HG02943 (cell line): ENCODE results near the gene AGPAT2.

Experiments used
- ATAC-seq: cut with Tn5 transposase; IDR thresholded peaks from one replicate; pipeline ENCODE4 v1.9.1; 2021; ENCODE audit warnings: mild to moderate bottlenecking, low read depth, moderate library complexity; ENCODE audit not compliant: unreplicated experiment

Gene AGPAT2

DNA sequence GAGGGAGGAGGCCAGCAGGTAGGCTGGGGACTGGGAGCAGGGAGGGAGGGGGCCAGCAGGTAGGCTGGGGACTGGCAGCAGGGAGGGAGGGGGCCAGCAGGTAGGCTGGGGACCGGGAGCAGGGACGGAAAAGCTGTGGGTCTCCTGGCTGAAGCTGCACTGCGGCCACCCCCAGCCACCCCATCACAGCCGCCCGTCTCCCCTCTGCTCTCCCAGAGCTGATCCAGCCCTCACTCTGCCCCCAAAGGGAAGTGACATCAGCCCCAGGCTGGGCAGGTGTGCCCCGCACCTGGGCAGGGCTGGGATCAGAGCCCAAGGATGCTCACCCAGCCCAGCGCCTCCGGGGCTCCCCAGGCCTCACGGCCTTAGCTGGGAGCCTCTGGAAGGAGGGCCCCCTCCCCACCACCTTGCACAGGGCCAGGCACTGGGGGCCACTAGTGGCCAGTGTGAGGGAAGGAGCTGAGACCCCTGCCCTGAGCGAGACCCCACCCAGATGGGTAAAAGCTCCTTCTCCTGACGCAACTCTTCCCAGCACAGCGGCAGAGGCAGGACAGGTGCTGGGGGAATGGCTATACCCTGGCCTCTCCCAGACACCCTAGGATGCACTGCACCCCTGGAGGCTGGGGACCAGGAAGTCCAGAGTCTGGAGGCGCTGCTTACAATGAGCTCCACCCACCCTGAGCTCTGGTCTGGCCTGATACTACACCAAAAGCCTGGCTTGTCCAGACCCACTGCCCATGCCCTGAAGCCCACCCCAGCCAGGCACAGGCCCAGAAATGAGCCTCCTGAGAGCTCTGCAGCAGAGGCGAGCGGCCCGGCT, 11.6 kb downstream of the AGPAT2 start:
- no peak for ATAC-seq

DNA sequence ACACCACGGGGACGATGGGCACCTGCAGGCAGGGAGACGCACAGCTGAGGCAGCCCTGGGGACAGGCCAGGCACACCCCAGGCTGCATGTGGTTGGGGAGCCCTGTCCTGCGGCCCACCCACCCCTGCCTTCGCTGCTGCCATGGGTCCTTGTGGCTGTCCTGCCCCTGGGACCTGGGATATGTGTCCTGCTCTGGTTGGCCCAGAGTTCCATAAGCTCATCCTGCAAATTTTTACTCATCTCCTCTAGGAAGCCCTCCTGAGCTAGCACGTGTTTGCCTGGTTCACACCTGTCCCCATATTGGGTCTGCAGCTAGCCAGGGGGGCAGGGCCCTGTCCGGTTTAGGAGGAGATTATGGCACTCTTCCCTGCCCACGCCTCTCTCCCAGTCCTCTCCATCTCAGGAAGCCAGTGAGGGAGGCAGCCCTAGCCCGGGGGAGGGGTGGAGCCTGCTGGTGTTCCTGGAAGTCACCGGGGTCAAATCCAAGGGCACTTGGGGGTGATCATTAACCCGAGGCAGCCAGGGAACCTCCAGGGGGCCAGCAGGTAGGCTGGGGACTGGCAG, 12.4 kb downstream of the AGPAT2 start:
- no peak for ATAC-seq

DNA sequence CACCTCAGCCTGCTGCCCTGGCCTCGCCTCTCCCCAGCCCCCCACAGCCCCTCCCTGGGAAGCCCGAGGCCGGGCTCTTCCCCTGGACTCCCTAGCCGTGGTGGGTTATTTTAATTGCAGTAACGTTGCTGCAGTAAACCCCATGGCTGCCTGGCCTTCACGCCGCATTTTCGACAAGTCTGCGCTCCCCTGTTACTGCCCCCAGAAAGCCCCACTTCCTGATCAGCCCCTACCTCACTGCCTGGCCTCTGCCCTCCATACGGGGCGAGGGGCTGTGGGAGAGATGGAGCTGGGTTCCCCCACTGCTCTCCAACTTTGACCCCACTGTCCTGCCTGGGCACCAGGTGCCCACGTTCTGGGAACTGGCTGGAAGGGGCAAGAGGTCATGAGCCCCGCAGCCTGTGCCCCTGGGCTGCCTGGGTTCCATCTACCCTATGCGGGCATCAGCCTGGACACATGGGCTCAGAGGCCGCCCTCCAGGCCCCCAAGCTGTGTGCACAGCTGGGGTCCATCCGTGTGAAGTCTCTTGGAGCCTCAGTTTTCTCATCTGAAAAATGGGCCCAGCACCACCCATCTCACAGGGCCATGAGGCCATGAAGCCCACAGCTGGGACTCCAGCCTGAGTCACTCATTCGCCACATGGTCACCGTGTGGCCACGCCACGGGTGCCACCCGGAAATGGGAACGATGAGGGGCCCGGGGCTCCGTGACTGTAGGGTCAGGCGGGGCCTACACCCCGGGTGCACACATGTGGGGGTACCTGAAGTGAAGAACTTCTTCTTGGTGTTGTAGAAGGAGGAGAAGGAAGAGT, 13.1 kb downstream of the AGPAT2 start:
- ATAC-seq, result no peak

GRCh38 chr9:136673088-136673974, 13.9 kb downstream of the AGPAT2 start:
- ATAC-seq, result no peak

DNA sequence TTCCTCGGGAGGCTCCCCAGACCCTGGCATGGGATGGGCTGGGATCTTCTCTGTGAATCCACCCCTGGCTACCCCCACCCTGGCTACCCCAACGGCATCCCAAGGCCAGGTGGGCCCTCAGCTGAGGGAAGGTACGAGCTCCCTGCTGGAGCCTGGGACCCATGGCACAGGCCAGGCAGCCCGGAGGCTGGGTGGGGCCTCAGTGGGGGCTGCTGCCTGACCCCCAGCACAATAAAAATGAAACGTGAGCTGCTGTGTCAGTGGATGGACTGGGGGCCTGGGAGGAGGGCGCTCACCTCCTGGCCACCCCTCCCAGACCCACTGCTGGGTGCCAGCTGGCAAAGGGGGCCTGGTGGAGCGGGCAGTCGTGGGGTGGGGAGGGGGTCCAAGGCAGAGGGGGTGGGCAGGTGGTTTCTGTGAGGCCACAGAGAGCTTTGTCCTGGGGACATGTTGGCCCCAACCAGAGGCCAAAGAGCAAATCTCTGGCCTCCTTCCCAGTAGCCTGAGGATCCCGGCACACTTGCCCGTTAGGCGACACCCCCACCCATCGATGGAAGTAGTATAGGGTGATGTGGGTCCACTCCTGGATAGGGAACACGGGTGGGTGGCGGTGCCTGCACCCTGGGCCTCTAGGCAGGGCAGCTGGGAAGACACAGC, 14.7 kb downstream of the AGPAT2 start:
- no peak for ATAC-seq

GRCh38 chr9:136671646-136672430, 15.4 kb downstream of the AGPAT2 start:
- no peak for ATAC-seq

DNA sequence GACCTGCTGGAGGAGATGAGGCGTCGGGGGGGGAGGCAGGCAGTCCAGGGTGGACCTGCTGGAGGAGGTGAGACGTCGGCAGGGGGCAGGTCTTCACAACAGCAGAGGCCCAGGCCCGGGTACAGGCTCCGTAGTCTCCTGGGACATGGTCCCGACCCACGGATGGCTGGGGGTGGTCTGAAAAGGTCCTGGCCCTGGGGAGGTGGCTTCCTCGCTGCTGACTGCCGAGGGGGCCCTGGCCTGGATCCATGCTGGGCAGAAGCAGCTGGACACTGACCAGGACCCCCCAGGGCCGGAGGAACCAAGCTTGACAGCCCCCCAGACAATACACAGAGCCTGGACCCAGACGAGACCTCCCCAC, 16.0 kb downstream of the AGPAT2 start:
- ATAC-seq, result no peak

DNA sequence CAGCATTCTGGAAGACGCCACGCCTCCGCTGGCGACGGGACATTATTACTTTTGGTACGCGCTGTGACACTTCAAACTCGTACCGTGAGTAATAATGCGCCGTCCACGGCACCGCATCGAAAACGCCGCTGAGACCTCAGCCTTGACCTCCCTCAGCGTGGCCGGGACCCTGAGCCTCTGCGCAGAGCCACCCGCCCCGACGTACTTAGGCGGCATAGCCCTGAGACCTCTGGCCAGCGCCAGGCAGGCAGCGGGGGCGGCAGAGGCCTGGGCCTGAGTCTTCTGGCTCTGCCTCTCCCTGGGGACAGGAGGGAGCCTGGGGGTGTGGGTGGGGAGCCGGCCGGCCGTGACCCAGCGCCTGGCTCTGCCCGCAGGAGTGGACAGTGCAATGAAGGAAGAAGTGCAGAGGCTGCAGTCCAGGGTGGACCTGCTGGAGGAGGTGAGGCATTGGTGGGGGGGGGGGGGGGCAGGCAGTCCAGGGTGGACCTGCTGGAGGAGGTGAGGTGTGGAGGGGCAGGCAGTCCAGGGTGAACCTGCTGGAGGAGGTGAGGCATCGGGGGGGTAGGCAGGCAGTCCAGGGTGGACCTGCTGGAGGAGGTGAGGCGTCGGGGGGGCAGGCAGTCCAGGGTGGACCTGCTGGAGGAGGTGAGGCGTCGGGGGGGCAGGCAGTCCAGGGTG, 16.5 kb downstream of the AGPAT2 start:
- ATAC-seq, result no peak

DNA sequence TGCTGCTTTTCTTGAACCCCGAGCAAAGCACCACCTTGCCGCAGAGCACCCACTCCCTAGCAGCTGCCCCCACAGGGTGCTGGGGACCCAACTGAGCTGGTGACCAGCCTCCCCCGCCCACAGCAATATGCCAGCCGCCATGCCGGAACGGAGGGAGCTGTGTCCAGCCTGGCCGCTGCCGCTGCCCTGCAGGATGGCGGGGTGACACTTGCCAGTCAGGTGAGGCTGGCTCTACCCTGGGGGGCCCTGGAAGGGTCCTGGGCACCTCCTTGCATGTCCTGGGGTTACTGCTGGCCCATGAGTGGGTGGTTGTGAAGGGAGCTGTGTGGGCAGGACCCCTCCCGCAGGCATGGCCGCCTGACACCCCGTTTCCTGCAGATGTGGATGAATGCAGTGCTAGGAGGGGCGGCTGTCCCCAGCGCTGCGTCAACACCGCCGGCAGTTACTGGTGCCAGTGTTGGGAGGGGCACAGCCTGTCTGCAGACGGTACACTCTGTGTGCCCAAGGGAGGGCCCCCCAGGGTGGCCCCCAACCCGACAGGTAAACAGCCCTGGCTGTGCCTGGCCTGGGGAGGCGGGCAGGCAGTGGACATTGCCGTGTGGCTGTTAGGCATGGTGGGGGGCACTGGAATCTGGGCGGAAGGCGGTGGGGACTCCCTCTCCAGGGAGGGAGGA, 17.3 kb downstream of the AGPAT2 start:
- no peak for ATAC-seq

DNA sequence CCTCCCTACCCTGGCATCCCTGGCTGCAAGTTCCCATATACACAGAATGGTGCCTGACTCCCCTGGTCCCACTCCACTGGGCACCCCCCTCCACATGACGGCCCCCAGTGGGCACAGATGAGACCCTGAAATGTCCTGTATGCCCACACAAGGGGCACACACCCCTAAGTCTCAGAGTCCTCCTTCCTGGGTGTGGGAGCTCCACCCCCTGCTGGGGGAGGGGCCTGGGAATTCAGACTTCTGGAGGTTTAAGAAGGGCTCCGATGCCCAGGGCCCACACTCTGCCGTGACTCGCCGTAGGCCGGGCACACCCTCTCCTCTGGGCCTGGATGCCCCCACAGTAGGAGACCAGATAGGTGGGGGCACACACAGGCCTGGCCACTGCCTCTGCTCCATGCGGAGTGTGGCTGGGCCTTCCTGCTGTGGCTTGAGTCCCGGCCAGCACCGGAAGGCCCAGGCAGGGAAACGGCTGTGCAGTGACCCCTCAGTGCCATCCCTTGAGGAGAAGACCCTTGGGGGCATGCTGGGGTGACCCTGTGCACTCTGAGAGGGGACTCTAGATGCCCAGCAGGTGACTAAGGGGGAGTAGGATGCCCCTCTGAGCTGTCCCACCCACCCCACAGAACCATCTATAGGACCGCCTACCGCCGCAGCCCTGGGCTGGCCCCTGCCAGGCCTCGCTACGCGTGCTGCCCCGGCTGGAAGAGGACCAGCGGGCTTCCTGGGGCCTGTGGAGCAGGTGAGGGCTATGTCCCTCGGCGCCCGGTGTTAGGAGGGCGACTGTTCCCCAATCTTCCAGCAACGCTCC, 18.1 kb downstream of the AGPAT2 start:
- no peak for ATAC-seq

DNA sequence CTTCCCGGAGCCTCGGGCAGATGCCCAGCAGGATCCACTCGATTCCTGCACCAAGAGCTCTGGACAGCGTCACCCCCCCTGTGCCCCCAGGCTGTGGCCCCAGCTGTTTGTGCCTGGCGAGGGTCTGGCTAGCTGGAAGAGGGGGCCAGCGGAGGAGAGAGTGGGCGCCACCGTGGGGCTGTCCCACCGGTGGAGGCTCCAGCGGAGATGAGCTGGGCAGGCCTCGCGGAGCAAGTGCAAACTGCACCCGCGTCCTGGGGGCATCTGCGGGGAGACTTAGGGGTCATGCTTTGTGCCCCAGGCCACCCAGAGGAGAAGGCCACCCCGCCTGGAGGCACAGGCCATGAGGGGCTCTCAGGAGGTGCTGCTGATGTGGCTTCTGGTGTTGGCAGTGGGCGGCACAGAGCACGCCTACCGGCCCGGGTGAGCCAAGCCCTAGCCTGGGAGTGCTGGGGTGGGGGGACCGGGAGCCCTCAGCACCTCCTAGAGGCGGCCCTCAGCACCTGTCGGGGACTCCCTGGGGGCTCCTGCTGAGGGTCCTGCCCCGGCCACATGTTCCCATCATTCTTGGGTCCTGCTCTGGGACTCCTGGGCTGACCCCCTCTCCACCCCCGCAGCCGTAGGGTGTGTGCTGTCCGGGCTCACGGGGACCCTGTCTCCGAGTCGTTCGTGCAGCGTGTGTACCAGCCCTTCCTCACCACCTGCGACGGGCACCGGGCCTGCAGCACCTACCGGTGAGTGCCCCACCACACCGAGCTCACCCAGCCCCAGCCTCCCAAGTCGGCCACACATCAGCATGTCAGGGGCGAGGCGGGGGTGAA, 19.1 kb downstream of the AGPAT2 start:
- no peak for ATAC-seq

- no peak for ATAC-seq
These were observed 19.9 kb downstream of the AGPAT2 start for GRCh38 chr9:136667214-136667939.

- ATAC-seq, result no peak
These were observed 20.7 kb downstream of the AGPAT2 start for GRCh38 chr9:136666372-136667213.

- no peak for ATAC-seq
These were observed 21.4 kb downstream of the AGPAT2 start for GRCh38 chr9:136665704-136666371.
